ENCODE results near the gene SLC38A8.

Gene SLC38A8

GRCh38 chr16:84069540-84069939 lies 26.9 kb upstream of the SLC38A8 start:
- Histone ChIP-seq H3K4me3 (IDR thresholded peaks at IDR 0.05; ENCODE audit: insufficient read depth, low read depth, low read length) (no peak overlapping the region), H4K20me1 (ENCODE audit: insufficient read depth) (0 out of 2 replicates have a peak, but pooled peaks cover under 1% of the 10 kb centered on the region), H3K36me3 (ENCODE audit: insufficient read depth) (peaks cover 4% of the 10 kb centered on the region; the same call in 1 of the 2 replicates), H2AFZ (ENCODE audit: low read depth) (no peak overlapping the region), H3K9ac (no peak overlapping the region), H3K27ac (no peak overlapping the region), H3K79me2 (ENCODE audit: insufficient read depth, low read depth) (no peaks in the 10 kb centered on the region), H3K27me3 (ENCODE audit: insufficient read depth, low read depth) (no peaks in the 10 kb centered on the region), H3K4me1 (ENCODE audit: low read depth, poor library complexity, severe bottlenecking) (no peaks in the 10 kb centered on the region), H3K4me2 (no peak overlapping the region)
- TF ChIP-seq CTCF (conservative IDR thresholded peaks at IDR 0.05; ENCODE audit: low read depth, low read length) = no peak

- no peak overlapping the region for H3K4me2 ChIP-seq
- peaks cover 4% of the 10 kb centered on the region; the same call in 1 of the 2 replicates for H3K36me3 ChIP-seq (ENCODE audit: insufficient read depth)
Observed at GRCh38 chr16:84068783-84069462, 26.3 kb upstream of the SLC38A8 start.

DNA sequence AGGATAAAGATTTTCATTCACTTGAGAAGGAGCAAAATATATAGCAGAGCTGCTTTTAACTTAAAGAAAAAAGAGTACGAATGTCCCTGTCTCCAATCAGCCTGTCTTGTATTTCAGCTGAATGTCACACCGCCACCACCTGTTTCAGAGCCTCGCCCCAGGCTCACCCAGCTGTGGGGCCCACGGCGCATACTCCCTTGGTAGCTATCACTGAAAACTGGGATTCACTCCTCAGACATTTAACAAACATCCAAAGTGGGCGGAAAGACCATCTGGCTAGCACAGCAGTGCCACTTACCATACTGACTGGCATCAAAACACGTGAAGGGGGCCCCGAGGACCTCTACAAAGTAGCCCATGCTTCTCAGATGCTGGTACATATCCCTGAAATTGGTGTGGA lies 25.4 kb upstream of the SLC38A8 start:
- Histone ChIP-seq H3K4me3 (IDR thresholded peaks at IDR 0.05; ENCODE audit: insufficient read depth, low read depth, low read length) (no peak overlapping the region), H3K4me2 (no peak overlapping the region), H3K27me3 (ENCODE audit: insufficient read depth, low read depth) (no peaks in the 10 kb centered on the region), H4K20me1 (ENCODE audit: insufficient read depth) (0 out of 2 replicates have a peak, but pooled peaks cover 3% of the 10 kb centered on the region), H3K27ac (no peak overlapping the region), H3K9ac (no peak overlapping the region), H3K36me3 (ENCODE audit: insufficient read depth) (peaks cover 6% of the 10 kb centered on the region; the same call in 1 of the 2 replicates), H3K4me1 (ENCODE audit: low read depth, poor library complexity, severe bottlenecking) (no peaks in the 10 kb centered on the region), H3K79me2 (ENCODE audit: insufficient read depth, low read depth) (no peaks in the 10 kb centered on the region), H2AFZ (ENCODE audit: low read depth) (no peak overlapping the region)
- no peak for TF ChIP-seq CTCF (conservative IDR thresholded peaks at IDR 0.05; ENCODE audit: low read depth, low read length)

More at GRCh38 chr16:84068783-84069462, 26.3 kb upstream of the SLC38A8 start:
- H3K4me3 ChIP-seq (IDR thresholded peaks at IDR 0.05; ENCODE audit: insufficient read depth, low read depth, low read length) = no peak overlapping the region
- no peaks in the 10 kb centered on the region for H3K79me2 ChIP-seq (ENCODE audit: insufficient read depth, low read depth)
- H3K4me1 ChIP-seq (ENCODE audit: low read depth, poor library complexity, severe bottlenecking) = no peaks in the 10 kb centered on the region
- no peaks in the 10 kb centered on the region for H3K27me3 ChIP-seq (ENCODE audit: insufficient read depth, low read depth)
- no peak overlapping the region for H3K9ac ChIP-seq
- 0 out of 2 replicates have a peak, but pooled peaks cover 3% of the 10 kb centered on the region for H4K20me1 ChIP-seq (ENCODE audit: insufficient read depth)
- no peak overlapping the region for H3K27ac ChIP-seq
- no peak for TF ChIP-seq CTCF (conservative IDR thresholded peaks at IDR 0.05; ENCODE audit: low read depth, low read length)
- H2AFZ ChIP-seq (ENCODE audit: low read depth) = no peak overlapping the region

- no peak for TF ChIP-seq CTCF (conservative IDR thresholded peaks at IDR 0.05; ENCODE audit: low read depth, low read length)
- Histone ChIP-seq H3K27me3 (ENCODE audit: insufficient read depth, low read depth) (no peaks in the 10 kb centered on the region), H2AFZ (ENCODE audit: low read depth) (no peak overlapping the region), H4K20me1 (ENCODE audit: insufficient read depth) (0 out of 2 replicates have a peak, but pooled peaks cover 3% of the 10 kb centered on the region), H3K4me3 (IDR thresholded peaks at IDR 0.05; ENCODE audit: insufficient read depth, low read depth, low read length) (no peak overlapping the region), H3K79me2 (ENCODE audit: insufficient read depth, low read depth) (no peaks in the 10 kb centered on the region), H3K36me3 (ENCODE audit: insufficient read depth) (peaks cover 6% of the 10 kb centered on the region; the same call in 1 of the 2 replicates), H3K4me2 (no peak overlapping the region), H3K27ac (no peak overlapping the region), H3K4me1 (ENCODE audit: low read depth, poor library complexity, severe bottlenecking) (no peaks in the 10 kb centered on the region), H3K9ac (no peak overlapping the region)
Observed at GRCh38 chr16:84067640-84068039, 25.0 kb upstream of the SLC38A8 start.
